Peyer's patch (tissue), 4 donors: ENCODE results near the gene IFNG. TPM values are rescaled to one million over a fixed set of nuclear protein-coding genes. Genes with fewer than 3 reads are reported as not detected.

Source experiments
- DNase-seq, 3 donors: peaks; one replicate each; pipeline ENCODE4 v3.0.0-alpha.2; 2017 to 2019
- H3K27ac ChIP-seq, 4 donors: fragments of 200-600 bp; sonication (generic); one replicate each; pipeline ENCODE4 v1.5.1; 2016 to 2019
- H3K27me3 ChIP-seq, 2 donors: fragments of 200-600 bp; sonication (generic); one replicate each; pipeline ENCODE4 v1.5.1; 2019
- H3K36me3 ChIP-seq, 3 donors: fragments of 200-600 bp; sonication (generic); one replicate each; pipeline ENCODE4 v1.5.1; 2016 to 2019
- H3K4me1 ChIP-seq, 4 donors: fragments of 200-600 bp; sonication (generic); one replicate each; pipeline ENCODE4 v1.5.1; 2016 to 2019
- H3K4me3 ChIP-seq, 4 donors: fragments of 200-600 bp; sonication (generic); 1 replicate in 3 of 4; 2 replicates in 1 of 4; pipeline ENCODE4 v1.5.1; 2016 to 2019; ENCODE audit warnings: mild to moderate bottlenecking in 1 of 4
- H3K9me3 ChIP-seq, 4 donors: fragments of 200-600 bp; sonication (generic); one replicate each; pipeline ENCODE4 v1.5.1; 2016 to 2019; ENCODE audit warnings: mild to moderate bottlenecking in 1 of 4
- POLR2A ChIP-seq, 2 donors: fragments of 450-650 bp; IDR thresholded peaks; one replicate each; pipeline ENCODE4 v1.5.1; 2017; ENCODE audit warnings: antibody characterized with exemption in 2 of 2, mild to moderate bottlenecking in 2 of 2, moderate library complexity in 2 of 2
- total RNA-seq, 4 donors: library from RNA; depleted of rRNA; stranded (reverse); fragments of >200 nt; gene quantifications; one replicate each; pipeline ENCODE4 v1.1.0, GENCODE V29; 2016
- TF ChIP-seq, protein P1 (sequence below), 6 experiments: fragments of 450-650 bp in 4 of 6; fragments of 200-600 bp in 2 of 6; sonication (generic) in 1 of 6; IDR thresholded peaks; one replicate each; pipeline ENCODE4 v1.5.1; 2017 to 2019; ENCODE audit warnings: antibody characterized with exemption in 6 of 6, mild to moderate bottlenecking in 3 of 6, moderate library complexity in 1 of 6

The IFNG gene
- total RNA-seq, 4 donors from 2014 or later = not detected

- TF ChIP-seq POLR2A (IDR thresholded peaks at IDR 0.05) = no peak
- TF ChIP-seq, protein P1, sequence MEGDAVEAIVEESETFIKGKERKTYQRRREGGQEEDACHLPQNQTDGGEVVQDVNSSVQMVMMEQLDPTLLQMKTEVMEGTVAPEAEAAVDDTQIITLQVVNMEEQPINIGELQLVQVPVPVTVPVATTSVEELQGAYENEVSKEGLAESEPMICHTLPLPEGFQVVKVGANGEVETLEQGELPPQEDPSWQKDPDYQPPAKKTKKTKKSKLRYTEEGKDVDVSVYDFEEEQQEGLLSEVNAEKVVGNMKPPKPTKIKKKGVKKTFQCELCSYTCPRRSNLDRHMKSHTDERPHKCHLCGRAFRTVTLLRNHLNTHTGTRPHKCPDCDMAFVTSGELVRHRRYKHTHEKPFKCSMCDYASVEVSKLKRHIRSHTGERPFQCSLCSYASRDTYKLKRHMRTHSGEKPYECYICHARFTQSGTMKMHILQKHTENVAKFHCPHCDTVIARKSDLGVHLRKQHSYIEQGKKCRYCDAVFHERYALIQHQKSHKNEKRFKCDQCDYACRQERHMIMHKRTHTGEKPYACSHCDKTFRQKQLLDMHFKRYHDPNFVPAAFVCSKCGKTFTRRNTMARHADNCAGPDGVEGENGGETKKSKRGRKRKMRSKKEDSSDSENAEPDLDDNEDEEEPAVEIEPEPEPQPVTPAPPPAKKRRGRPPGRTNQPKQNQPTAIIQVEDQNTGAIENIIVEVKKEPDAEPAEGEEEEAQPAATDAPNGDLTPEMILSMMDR (IDR thresholded peaks at IDR 0.05) = no peak
- DNase-seq = no peak
- no peaks in the 10 kb centered on the region for H3K36me3 ChIP-seq
- no peaks in the 10 kb centered on the region for H3K4me1 ChIP-seq
- no peaks in the 10 kb centered on the region for H3K9me3 ChIP-seq
- no peak overlapping the region for H3K4me3 ChIP-seq
- no peaks in the 10 kb centered on the region for H3K27me3 ChIP-seq
- no peak overlapping the region for H3K27ac ChIP-seq
Measured at GRCh38 chr12:68140556-68140955, 19.0 kb downstream of the IFNG start.

GRCh38 chr12:68139941-68140340 is 19.6 kb downstream of the IFNG start:
- no peaks in the 10 kb centered on the region for H3K36me3 ChIP-seq
- DNase-seq = no peak
- H3K4me1 ChIP-seq = no peaks in the 10 kb centered on the region
- H3K27me3 ChIP-seq = no peaks in the 10 kb centered on the region
- H3K4me3 ChIP-seq = no peak overlapping the region
- no peaks in the 10 kb centered on the region for H3K9me3 ChIP-seq
- no peak overlapping the region for H3K27ac ChIP-seq
- no peak for TF ChIP-seq POLR2A (IDR thresholded peaks at IDR 0.05)
- TF ChIP-seq, protein P1 (IDR thresholded peaks at IDR 0.05) = no peak

DNA sequence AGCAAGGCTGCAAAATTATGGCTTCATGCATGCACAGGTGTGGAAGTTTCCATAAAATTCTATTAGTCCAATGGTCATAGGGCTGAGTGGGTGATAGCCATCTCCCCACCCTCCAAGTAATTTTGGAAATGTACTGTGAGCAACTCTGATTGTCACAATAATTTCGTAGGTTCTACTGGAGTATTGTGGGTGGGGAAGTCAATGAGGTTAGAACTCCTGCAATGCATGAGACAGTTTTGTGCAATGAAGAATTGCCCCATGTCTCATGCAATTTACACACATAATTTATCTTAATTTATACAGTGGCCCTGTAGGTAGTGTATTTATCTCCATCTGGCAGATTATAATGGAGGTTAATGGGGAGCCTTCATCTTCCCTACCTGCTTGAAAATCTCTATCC is 20.5 kb downstream of the IFNG start:
- DNase-seq = no peak
- Histone ChIP-seq H3K36me3 (no peaks in the 10 kb centered on the region), H3K4me1 (no peaks in the 10 kb centered on the region), H3K9me3 (no peaks in the 10 kb centered on the region), H3K27me3 (no peaks in the 10 kb centered on the region), H3K27ac (no peak overlapping the region), H3K4me3 (no peak overlapping the region)
- TF ChIP-seq, protein P1 (IDR thresholded peaks at IDR 0.05) = no peak
- TF ChIP-seq POLR2A (IDR thresholded peaks at IDR 0.05) = no peak

DNA sequence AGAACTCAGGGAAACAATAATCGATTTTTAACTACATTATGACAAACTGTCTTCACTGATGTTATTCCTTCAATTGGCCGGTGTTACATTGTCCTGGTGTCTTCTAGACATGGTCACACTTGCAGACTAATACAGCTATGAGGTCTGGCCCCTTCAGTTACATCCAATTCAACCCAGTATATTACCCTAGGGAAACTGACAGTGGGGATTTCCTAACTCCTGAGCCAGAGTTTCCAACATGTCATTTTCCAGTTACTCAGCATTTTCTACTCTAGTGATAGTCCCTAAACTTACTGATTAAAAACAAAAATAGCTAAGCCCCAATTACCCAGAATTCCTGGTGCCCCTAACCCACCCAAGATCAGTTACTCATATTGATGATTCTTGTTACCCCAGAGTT is 21.1 kb downstream of the IFNG start:
- Histone ChIP-seq H3K9me3 (no peaks in the 10 kb centered on the region), H3K4me1 (no peaks in the 10 kb centered on the region), H3K27ac (no peak overlapping the region), H3K27me3 (no peaks in the 10 kb centered on the region), H3K36me3 (no peaks in the 10 kb centered on the region), H3K4me3 (no peak overlapping the region)
- no peak for TF ChIP-seq POLR2A (IDR thresholded peaks at IDR 0.05)
- TF ChIP-seq, protein P1 (IDR thresholded peaks at IDR 0.05) = no peak
- DNase-seq = no peak

DNA sequence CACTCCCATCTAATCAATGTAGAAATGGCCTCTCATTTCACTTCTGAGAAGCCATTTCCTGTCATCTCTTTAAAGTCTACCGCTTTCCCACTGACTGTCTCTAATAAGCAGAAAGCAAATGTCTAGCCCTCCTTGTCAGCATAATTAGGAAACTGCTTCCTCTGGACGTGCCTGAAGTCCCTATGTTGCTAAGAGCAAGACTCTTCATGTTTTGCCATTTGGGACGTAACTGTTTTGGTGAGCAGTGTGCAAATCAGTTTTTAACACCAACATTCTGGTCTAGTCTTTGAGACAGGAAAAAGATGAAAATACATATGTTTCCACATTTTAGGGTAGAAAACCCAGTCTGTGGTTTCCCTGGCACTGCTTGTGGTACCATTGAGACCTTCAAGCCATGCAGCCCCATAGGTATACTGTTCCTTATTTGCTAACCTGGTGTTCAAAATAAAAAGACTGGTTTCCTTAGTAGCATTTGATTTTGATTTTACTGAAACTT is 22.2 kb downstream of the IFNG start:
- Histone ChIP-seq H3K4me1 (no peaks in the 10 kb centered on the region), H3K4me3 (no peak overlapping the region), H3K27me3 (no peaks in the 10 kb centered on the region), H3K27ac (no peak overlapping the region), H3K36me3 (no peaks in the 10 kb centered on the region), H3K9me3 (no peaks in the 10 kb centered on the region)
- DNase-seq = no peak
- TF ChIP-seq, protein P1 (IDR thresholded peaks at IDR 0.05) = no peak
- no peak for TF ChIP-seq POLR2A (IDR thresholded peaks at IDR 0.05)

DNA sequence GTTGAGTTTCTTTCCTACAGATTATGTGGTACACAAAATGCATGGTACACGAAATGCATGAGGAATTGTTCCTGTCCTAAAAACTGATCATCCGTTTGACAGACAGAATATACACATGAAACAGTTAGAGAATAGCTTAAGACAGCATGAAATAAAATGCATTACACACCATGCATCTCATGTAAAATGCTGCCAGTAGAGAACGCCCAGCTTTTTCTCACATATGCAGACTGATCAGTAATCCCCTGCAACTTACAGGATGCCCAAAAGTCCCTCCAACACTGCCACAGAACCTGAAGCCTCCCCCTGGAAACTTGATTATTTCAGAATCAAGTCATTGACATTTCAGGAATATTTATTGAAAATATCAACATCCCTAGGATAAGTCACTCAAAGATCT is 24.0 kb downstream of the IFNG start:
- no peak for DNase-seq
- Histone ChIP-seq H3K36me3 (no peaks in the 10 kb centered on the region), H3K27me3 (no peaks in the 10 kb centered on the region), H3K9me3 (no peaks in the 10 kb centered on the region), H3K27ac (no peak overlapping the region), H3K4me1 (no peaks in the 10 kb centered on the region), H3K4me3 (no peak overlapping the region)
- no peak for TF ChIP-seq POLR2A (IDR thresholded peaks at IDR 0.05)
- TF ChIP-seq, protein P1 (IDR thresholded peaks at IDR 0.05) = no peak
